GM23338 (cell line): ENCODE results near the gene TEAD2. TPM values are rescaled to one million over a fixed set of nuclear protein-coding genes. Genes with fewer than 3 reads are reported as not detected.

Experiments
- ATAC-seq: fragments of 200-7000 bp; cut with Tn5 transposase; 3 replicates; pipeline ENCODE4 v1.9.1; 2020
- DNase-seq: peaks from one replicate; pipeline ENCODE4 v3.0.0-alpha.2; 2015; ENCODE audit warnings: low spot score
- H2AFZ ChIP-seq: fragments of 200-600 bp; sonication (generic); 2 replicates; pipeline ENCODE4 v1.8.0; 2016; ENCODE audit warnings: antibody characterized with exemption, mild to moderate bottlenecking, moderate library complexity
- H3F3A ChIP-seq: fragments of 200-600 bp; sonication (generic); replicated peaks from 2 replicates; pipeline ENCODE4 v1.8.0; 2017; ENCODE audit warnings: antibody characterized with exemption, mixed run types, low read depth
- H3K27ac ChIP-seq: fragments of 200-600 bp; sonication (generic); 2 replicates; pipeline ENCODE4 v1.6.1; 2016; ENCODE audit warnings: low read depth
- H3K27me3 ChIP-seq: fragments of 200-600 bp; sonication (generic); 2 replicates; pipeline ENCODE4 v1.8.0; 2016; ENCODE audit warnings: mild to moderate bottlenecking, mixed run types, moderate library complexity; ENCODE audit not compliant: insufficient read depth
- H3K36me3 ChIP-seq: fragments of 200-600 bp; sonication (generic); 2 replicates; pipeline ENCODE4 v1.8.0; 2016; ENCODE audit warnings: mild to moderate bottlenecking; ENCODE audit not compliant: insufficient read depth
- H3K4me1 ChIP-seq: fragments of 200-600 bp; sonication (generic); 2 replicates; pipeline ENCODE4 v1.8.0; 2016; ENCODE audit warnings: mild to moderate bottlenecking, moderate library complexity; ENCODE audit not compliant: insufficient read depth
- H3K4me2 ChIP-seq: fragments of 200-600 bp; sonication (generic); 2 replicates; pipeline ENCODE4 v1.7.1; 2017; ENCODE audit warnings: mixed run types
- H3K4me3 ChIP-seq: fragments of 200-600 bp; sonication (generic); 2 replicates; pipeline ENCODE4 v1.6.1; 2016; ENCODE audit warnings: mixed run types
- H3K79me2 ChIP-seq: fragments of 200-600 bp; sonication (generic); replicated peaks from 2 replicates; pipeline ENCODE4 v1.8.0; 2017; ENCODE audit warnings: mild to moderate bottlenecking; ENCODE audit not compliant: insufficient read depth
- H3K9me2 ChIP-seq: fragments of 200-600 bp; sonication (generic); 2 replicates; pipeline ENCODE4 v1.8.0; 2017; ENCODE audit not compliant: insufficient read depth
- H4K20me1 ChIP-seq: fragments of 200-600 bp; sonication (generic); replicated peaks from 2 replicates; pipeline ENCODE4 v1.8.0; 2017; ENCODE audit warnings: mild to moderate bottlenecking; ENCODE audit not compliant: insufficient read depth
- H3K27ac Mint-ChIP-seq: 2 replicates; pipeline ENCODE4 v1.8.0; 2020; ENCODE audit warnings: inconsistent platforms, mild to moderate bottlenecking, moderate library complexity, mixed read lengths
- H3K27me3 Mint-ChIP-seq: 3 replicates; pipeline ENCODE4 v1.8.0; 2022; ENCODE audit warnings: low read depth, mild to moderate bottlenecking, moderate library complexity, mixed read lengths, inconsistent platforms; ENCODE audit not compliant: insufficient read depth, poor library complexity
- H3K36me3 Mint-ChIP-seq: 3 replicates; pipeline ENCODE4 v1.8.0; 2021; ENCODE audit warnings: low read depth, mild to moderate bottlenecking, inconsistent platforms, moderate library complexity, mixed read lengths
- H3K4me1 Mint-ChIP-seq: 3 replicates; pipeline ENCODE4 v1.8.0; 2020; ENCODE audit warnings: mild to moderate bottlenecking, inconsistent platforms, mixed read lengths
- H3K4me3 Mint-ChIP-seq: 3 replicates; pipeline ENCODE4 v1.8.0; 2021; ENCODE audit warnings: moderate library complexity, mild to moderate bottlenecking, inconsistent platforms, mixed read lengths
- H3K9me3 Mint-ChIP-seq: 3 replicates; pipeline ENCODE4 v1.8.0; 2020; ENCODE audit warnings: moderate library complexity, mild to moderate bottlenecking, inconsistent platforms, mixed read lengths
- CREB1 ChIP-seq: fragments of 250-450 bp; sonication (Bioruptor Pico); IDR thresholded peaks from 2 replicates; pipeline ENCODE4 v1.5.0; 2020; ENCODE audit warnings: low read depth, mild to moderate bottlenecking, moderate library complexity
- EZH2 ChIP-seq: fragments of 200-600 bp; sonication (generic); IDR thresholded peaks from one replicate; pipeline ENCODE4 v1.8.0; 2017; ENCODE audit warnings: antibody characterized with exemption, mild to moderate bottlenecking, low read depth; ENCODE audit not compliant: unreplicated experiment
- EZH2phosphoT487 ChIP-seq: fragments of 200-600 bp; sonication (generic); IDR thresholded peaks from one replicate; pipeline ENCODE4 v1.8.1; 2018; ENCODE audit warnings: antibody characterized with exemption; ENCODE audit not compliant: unreplicated experiment
- JUNB ChIP-seq: IDR thresholded peaks from one replicate; pipeline ENCODE4 v1.6.1; 2016; ENCODE audit warnings: antibody characterized with exemption; ENCODE audit not compliant: unreplicated experiment
- NANOG ChIP-seq: IDR thresholded peaks from 2 replicates; pipeline ENCODE4 v1.6.1; 2016; ENCODE audit warnings: antibody characterized with exemption, borderline replicate concordance
- POLR2AphosphoS5 ChIP-seq: IDR thresholded peaks from 2 replicates; pipeline ENCODE4 v1.6.1; 2016; ENCODE audit warnings: antibody characterized with exemption, low read depth
- STAT1 ChIP-seq: IDR thresholded peaks from one replicate; pipeline ENCODE4 v1.6.1; 2016; ENCODE audit warnings: antibody characterized with exemption; ENCODE audit not compliant: unreplicated experiment
- ZNF114 ChIP-seq: fragments of 250-450 bp; sonication (Bioruptor Pico); IDR thresholded peaks from 2 replicates; pipeline ENCODE4 v1.5.0; 2020; ENCODE audit warnings: mild to moderate bottlenecking, moderate library complexity
- ZNF331 ChIP-seq: fragments of 250-450 bp; sonication (Bioruptor Pico); IDR thresholded peaks from 2 replicates; pipeline ENCODE4 v1.5.0; 2020; ENCODE audit warnings: low read depth, mild to moderate bottlenecking, moderate library complexity
- polyA plus RNA-seq: library from polyadenylated mRNA; unstranded; fragments of >200 nt; fragmentation: Nextera tagmentation; extraction: Ambion mirVana; gene quantifications from 2 replicates; pipeline ENCODE4 v1.2.1, GENCODE V29; 2016
- total RNA-seq: library from RNA; depleted of rRNA; stranded (reverse); fragments of >200 nt; shearing (Covaris generic); gene quantifications from 2 replicates; pipeline ENCODE4 v1.2.3, GENCODE V29; 2014
- TF ChIP-seq, protein P1 (sequence below): IDR thresholded peaks from one replicate; pipeline ENCODE4 v1.6.1; 2018; ENCODE audit warnings: antibody characterized with exemption; ENCODE audit not compliant: unreplicated experiment
- TF ChIP-seq, protein P2 (sequence below): IDR thresholded peaks from 2 replicates; pipeline ENCODE4 v1.6.1; 2016; ENCODE audit warnings: antibody characterized with exemption
- TF ChIP-seq, protein P3 (sequence below): fragments of 250-450 bp; sonication (Bioruptor Pico); IDR thresholded peaks from 2 replicates; pipeline ENCODE4 v1.5.0; 2020; ENCODE audit warnings: mild to moderate bottlenecking, moderate library complexity
- TF ChIP-seq, protein P4 (sequence below), 2 experiments: fragments of 200-600 bp in 1 of 2; sonication (generic) in 1 of 2; conservative IDR thresholded peaks; 2 replicates each; pipeline versions ENCODE4 v1.5.1 to v1.6.1; 2016 to 2017; ENCODE audit warnings: antibody characterized with exemption in 2 of 2, low read depth in 2 of 2, mild to moderate bottlenecking in 2 of 2, moderate library complexity in 1 of 2

The TEAD2 gene
- total and polyA plus RNA-seq, 2 experiments from 2014 or later, result 30.3 to 82.5 TPM

DNA sequence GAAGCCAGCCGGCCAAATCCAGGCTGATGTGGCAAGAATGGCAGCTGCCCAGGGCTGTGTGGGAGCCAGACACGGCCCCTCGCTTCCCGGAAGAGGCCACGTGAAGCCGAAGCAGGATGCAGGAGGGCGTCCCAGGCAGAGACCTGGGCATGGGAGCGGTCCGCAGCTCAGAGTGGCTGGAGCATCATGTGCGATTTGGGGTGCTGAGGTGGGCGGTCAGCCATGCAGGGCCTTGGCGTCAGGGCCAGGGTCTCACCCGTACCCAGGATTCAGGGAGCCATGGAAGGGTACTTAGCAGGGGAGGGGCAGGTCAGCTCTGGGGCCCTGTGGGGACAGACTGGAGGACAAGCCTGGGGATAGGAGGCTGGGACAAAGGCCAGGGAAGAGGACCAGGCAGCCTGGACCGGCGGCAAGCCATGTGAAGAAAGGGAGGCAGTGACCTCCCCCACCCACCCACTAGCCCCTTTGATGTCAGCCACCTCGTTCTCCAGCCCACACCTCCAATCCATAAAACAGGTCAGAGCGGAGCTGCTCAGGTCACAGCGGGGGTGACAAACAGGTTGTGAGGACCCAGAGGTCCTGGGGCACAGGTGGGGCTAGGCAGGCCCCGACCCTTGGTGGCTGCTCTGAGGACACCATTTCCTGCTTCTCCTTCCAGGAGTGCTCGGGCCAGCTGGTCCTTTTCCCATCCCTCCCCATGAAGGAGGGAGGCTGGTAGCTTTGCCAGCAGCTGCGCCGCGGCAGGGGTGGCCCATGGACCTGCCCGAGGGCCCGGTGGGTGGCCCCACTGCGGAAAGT lies 28.1 kb upstream of the TEAD2 start:
- no peak for DNase-seq
- Histone ChIP-seq H3K4me3 (no peak overlapping the region), H3K36me3 (no peaks in the 10 kb centered on the region), H4K20me1 (no peaks in the 10 kb centered on the region), H3K9me2 (no peaks in the 10 kb centered on the region), H3K27me3 (no peaks in the 10 kb centered on the region), H3K4me1 (no peaks in the 10 kb centered on the region), H2AFZ (no peak overlapping the region; the same call in 1 of the 2 replicates), H3K27ac (no peak overlapping the region), H3K4me2 (no peak overlapping the region), H3F3A (0 out of 2 replicates have a peak, but pooled peaks cover 3% of the 10 kb centered on the region), H3K79me2 (no peaks in the 10 kb centered on the region)
- Mint-ChIP-seq H3K9me3 (0 out of 3 replicates have a peak, but pooled peaks cover 2% of the 10 kb centered on the region), H3K27ac (no peak overlapping the region), H3K27me3 (peaks cover 19% of the 10 kb centered on the region), H3K4me1 (peaks cover 9% of the 10 kb centered on the region), H3K4me3 (no peak overlapping the region), H3K36me3 (no peaks in the 10 kb centered on the region; the same call in 2 of the 3 replicates)
- TF ChIP-seq, protein P1, sequence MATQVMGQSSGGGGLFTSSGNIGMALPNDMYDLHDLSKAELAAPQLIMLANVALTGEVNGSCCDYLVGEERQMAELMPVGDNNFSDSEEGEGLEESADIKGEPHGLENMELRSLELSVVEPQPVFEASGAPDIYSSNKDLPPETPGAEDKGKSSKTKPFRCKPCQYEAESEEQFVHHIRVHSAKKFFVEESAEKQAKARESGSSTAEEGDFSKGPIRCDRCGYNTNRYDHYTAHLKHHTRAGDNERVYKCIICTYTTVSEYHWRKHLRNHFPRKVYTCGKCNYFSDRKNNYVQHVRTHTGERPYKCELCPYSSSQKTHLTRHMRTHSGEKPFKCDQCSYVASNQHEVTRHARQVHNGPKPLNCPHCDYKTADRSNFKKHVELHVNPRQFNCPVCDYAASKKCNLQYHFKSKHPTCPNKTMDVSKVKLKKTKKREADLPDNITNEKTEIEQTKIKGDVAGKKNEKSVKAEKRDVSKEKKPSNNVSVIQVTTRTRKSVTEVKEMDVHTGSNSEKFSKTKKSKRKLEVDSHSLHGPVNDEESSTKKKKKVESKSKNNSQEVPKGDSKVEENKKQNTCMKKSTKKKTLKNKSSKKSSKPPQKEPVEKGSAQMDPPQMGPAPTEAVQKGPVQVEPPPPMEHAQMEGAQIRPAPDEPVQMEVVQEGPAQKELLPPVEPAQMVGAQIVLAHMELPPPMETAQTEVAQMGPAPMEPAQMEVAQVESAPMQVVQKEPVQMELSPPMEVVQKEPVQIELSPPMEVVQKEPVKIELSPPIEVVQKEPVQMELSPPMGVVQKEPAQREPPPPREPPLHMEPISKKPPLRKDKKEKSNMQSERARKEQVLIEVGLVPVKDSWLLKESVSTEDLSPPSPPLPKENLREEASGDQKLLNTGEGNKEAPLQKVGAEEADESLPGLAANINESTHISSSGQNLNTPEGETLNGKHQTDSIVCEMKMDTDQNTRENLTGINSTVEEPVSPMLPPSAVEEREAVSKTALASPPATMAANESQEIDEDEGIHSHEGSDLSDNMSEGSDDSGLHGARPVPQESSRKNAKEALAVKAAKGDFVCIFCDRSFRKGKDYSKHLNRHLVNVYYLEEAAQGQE, result no peak
- TF ChIP-seq STAT1 (no peak), ZNF331 (CRISPR knock-in tag) (no peak), JUNB (no peak), CREB1 (CRISPR knock-in tag) (no peak), ZNF114 (CRISPR knock-in tag) (no peak), NANOG (no peak), EZH2 (no peak), EZH2phosphoT487 (no peak), POLR2AphosphoS5 (no peak)
- TF ChIP-seq, protein P2, sequence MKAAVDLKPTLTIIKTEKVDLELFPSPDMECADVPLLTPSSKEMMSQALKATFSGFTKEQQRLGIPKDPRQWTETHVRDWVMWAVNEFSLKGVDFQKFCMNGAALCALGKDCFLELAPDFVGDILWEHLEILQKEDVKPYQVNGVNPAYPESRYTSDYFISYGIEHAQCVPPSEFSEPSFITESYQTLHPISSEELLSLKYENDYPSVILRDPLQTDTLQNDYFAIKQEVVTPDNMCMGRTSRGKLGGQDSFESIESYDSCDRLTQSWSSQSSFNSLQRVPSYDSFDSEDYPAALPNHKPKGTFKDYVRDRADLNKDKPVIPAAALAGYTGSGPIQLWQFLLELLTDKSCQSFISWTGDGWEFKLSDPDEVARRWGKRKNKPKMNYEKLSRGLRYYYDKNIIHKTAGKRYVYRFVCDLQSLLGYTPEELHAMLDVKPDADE, result no peak
- TF ChIP-seq, protein P3, sequence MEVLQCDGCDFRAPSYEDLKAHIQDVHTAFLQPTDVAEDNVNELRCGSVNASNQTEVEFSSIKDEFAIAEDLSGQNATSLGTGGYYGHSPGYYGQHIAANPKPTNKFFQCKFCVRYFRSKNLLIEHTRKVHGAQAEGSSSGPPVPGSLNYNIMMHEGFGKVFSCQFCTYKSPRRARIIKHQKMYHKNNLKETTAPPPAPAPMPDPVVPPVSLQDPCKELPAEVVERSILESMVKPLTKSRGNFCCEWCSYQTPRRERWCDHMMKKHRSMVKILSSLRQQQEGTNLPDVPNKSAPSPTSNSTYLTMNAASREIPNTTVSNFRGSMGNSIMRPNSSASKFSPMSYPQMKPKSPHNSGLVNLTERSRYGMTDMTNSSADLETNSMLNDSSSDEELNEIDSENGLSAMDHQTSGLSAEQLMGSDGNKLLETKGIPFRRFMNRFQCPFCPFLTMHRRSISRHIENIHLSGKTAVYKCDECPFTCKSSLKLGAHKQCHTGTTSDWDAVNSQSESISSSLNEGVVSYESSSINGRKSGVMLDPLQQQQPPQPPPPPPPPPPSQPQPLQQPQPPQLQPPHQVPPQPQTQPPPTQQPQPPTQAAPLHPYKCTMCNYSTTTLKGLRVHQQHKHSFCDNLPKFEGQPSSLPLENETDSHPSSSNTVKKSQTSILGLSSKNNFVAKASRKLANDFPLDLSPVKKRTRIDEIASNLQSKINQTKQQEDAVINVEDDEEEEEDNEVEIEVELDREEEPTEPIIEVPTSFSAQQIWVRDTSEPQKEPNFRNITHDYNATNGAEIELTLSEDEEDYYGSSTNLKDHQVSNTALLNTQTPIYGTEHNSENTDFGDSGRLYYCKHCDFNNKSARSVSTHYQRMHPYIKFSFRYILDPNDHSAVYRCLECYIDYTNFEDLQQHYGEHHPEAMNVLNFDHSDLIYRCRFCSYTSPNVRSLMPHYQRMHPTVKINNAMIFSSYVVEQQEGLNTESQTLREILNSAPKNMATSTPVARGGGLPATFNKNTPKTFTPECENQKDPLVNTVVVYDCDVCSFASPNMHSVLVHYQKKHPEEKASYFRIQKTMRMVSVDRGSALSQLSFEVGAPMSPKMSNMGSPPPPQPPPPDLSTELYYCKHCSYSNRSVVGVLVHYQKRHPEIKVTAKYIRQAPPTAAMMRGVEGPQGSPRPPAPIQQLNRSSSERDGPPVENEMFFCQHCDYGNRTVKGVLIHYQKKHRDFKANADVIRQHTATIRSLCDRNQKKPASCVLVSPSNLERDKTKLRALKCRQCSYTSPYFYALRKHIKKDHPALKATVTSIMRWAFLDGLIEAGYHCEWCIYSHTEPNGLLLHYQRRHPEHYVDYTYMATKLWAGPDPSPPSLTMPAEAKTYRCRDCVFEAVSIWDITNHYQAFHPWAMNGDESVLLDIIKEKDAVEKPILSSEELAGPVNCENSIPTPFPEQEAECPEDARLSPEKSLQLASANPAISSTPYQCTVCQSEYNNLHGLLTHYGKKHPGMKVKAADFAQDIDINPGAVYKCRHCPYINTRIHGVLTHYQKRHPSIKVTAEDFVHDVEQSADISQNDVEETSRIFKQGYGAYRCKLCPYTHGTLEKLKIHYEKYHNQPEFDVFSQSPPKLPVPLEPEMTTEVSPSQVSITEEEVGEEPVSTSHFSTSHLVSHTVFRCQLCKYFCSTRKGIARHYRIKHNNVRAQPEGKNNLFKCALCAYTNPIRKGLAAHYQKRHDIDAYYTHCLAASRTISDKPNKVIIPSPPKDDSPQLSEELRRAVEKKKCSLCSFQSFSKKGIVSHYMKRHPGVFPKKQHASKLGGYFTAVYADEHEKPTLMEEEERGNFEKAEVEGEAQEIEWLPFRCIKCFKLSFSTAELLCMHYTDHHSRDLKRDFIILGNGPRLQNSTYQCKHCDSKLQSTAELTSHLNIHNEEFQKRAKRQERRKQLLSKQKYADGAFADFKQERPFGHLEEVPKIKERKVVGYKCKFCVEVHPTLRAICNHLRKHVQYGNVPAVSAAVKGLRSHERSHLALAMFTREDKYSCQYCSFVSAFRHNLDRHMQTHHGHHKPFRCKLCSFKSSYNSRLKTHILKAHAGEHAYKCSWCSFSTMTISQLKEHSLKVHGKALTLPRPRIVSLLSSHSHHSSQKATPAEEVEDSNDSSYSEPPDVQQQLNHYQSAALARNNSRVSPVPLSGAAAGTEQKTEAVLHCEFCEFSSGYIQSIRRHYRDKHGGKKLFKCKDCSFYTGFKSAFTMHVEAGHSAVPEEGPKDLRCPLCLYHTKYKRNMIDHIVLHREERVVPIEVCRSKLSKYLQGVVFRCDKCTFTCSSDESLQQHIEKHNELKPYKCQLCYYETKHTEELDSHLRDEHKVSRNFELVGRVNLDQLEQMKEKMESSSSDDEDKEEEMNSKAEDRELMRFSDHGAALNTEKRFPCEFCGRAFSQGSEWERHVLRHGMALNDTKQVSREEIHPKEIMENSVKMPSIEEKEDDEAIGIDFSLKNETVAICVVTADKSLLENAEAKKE (CRISPR knock-in tag), result no peak
- TF ChIP-seq, protein P4, sequence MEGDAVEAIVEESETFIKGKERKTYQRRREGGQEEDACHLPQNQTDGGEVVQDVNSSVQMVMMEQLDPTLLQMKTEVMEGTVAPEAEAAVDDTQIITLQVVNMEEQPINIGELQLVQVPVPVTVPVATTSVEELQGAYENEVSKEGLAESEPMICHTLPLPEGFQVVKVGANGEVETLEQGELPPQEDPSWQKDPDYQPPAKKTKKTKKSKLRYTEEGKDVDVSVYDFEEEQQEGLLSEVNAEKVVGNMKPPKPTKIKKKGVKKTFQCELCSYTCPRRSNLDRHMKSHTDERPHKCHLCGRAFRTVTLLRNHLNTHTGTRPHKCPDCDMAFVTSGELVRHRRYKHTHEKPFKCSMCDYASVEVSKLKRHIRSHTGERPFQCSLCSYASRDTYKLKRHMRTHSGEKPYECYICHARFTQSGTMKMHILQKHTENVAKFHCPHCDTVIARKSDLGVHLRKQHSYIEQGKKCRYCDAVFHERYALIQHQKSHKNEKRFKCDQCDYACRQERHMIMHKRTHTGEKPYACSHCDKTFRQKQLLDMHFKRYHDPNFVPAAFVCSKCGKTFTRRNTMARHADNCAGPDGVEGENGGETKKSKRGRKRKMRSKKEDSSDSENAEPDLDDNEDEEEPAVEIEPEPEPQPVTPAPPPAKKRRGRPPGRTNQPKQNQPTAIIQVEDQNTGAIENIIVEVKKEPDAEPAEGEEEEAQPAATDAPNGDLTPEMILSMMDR (conservative IDR thresholded peaks at IDR 0.05; ENCODE audit: low read depth in 2 of 2), result no peak
- ATAC-seq, result no peak
